K562 (cell line): ENCODE measurements around the gene OBSCN. TPM values are rescaled to one million over a fixed set of nuclear protein-coding genes. Genes with fewer than 3 reads are reported as not detected.

Experiments
- ATAC-seq: fragments of 200-7000 bp; cut with Tn5 transposase; 3 replicates; pipeline ENCODE4 v1.9.1; 2020; ENCODE audit warnings: moderate library complexity
- BruUV-seq: library from RNA; stranded (reverse); fragments of 400-500 nt; replicated peaks from 2 replicates; lab custom pipeline; 2021; lab: Mats Ljungman, UMichigan
- CTCF ChIA-PET: fragments of 300-600 bp; formaldehyde crosslinking; extraction: SDS; loops from one replicate; lab custom pipeline; 2021; ENCODE audit warnings: low intra/inter-chr PET ratio; lab: Yijun Ruan, JAX
- POLR2A ChIA-PET: fragments of 300-600, 350-650 bp; sonication (Branson Sonifier 250); formaldehyde crosslinking; extraction: SDS; loops from one replicate; lab custom pipeline; 2021; ENCODE audit warnings: antibody characterized with exemption, inconsistent platforms; lab: Yijun Ruan, JAX
- DNase-seq, 4 experiments: peaks; one replicate each; pipeline versions ENCODE4 v3.0.0 to v3.0.0-alpha.2; 2011 to 2018; ENCODE audit warnings: low spot score in 3 of 4, mixed read lengths in 3 of 4; ENCODE audit errors: extremely low read depth in 1 of 4
- FAIRE-seq: peaks from 2 replicates; lab custom pipeline; 2011; peaks lifted over from hg19 to GRCh38; lab: Jason Lieb, UNC
- H2AFZ ChIP-seq: 2 replicates; pipeline ENCODE4 v1.6.0; 2011; ENCODE audit warnings: low read depth, low read length, control low read depth, inconsistent platforms
- H3K27ac ChIP-seq: fragments of 200-600 bp; 3 replicates; pipeline ENCODE4 v1.8.0; 2011; ENCODE audit warnings: low read depth, mild to moderate bottlenecking, control low read depth, inconsistent platforms, low read length, moderate library complexity, mixed read lengths; ENCODE audit errors: extremely low read depth
- H3K27me3 ChIP-seq, 2 experiments: fragments of 300-600 bp in 1 of 2; 2 replicates in 1 of 2; 3 replicates in 1 of 2; pipeline versions ENCODE4 v1.6.0 to v1.8.0; 2011; ENCODE audit warnings: inconsistent platforms in 2 of 2, low read length in 2 of 2, mild to moderate bottlenecking in 1 of 2, mixed read lengths in 1 of 2, moderate library complexity in 1 of 2; ENCODE audit not compliant: control insufficient read depth in 2 of 2, insufficient read depth in 2 of 2
- H3K36me3 ChIP-seq: fragments of 300-600 bp; 3 replicates; pipeline ENCODE4 v1.8.0; 2011; ENCODE audit warnings: mild to moderate bottlenecking, low read length, inconsistent platforms; ENCODE audit not compliant: control insufficient read depth, insufficient read depth
- H3K4me1 ChIP-seq, 2 experiments: fragments of 200-600 bp in 1 of 2; replicated peaks in 1 of 2; 2 replicates in 1 of 2; 3 replicates in 1 of 2; pipeline versions ENCODE4 v1.5.1 to v1.8.0; 2011; ENCODE audit warnings: inconsistent platforms in 2 of 2, low read length in 2 of 2, mild to moderate bottlenecking in 1 of 2, mixed read lengths in 1 of 2, moderate library complexity in 1 of 2; ENCODE audit not compliant: control insufficient read depth in 2 of 2, insufficient read depth in 2 of 2
- H3K4me2 ChIP-seq: 2 replicates; pipeline ENCODE4 v1.6.1; 2011; ENCODE audit warnings: low read length, control low read depth, inconsistent platforms, mixed read lengths; ENCODE audit not compliant: insufficient read depth
- H3K4me3 ChIP-seq: fragments of 200-600 bp; sonication (generic), shearing (Covaris generic); 2 replicates; pipeline ENCODE4 v1.5.1; 2016; ENCODE audit warnings: control low read depth, inconsistent platforms
- H3K79me2 ChIP-seq: fragments of 200-600 bp; 3 replicates; pipeline ENCODE4 v1.8.0; 2011; ENCODE audit warnings: low read length, inconsistent platforms; ENCODE audit not compliant: control insufficient read depth, insufficient read depth
- H3K9ac ChIP-seq, 2 experiments: 2 replicates each; pipeline versions ENCODE4 v1.6.0 to v1.6.1; 2011; ENCODE audit warnings: low read depth in 2 of 2, low read length in 2 of 2, control low read depth in 1 of 2, inconsistent platforms in 1 of 2, mild to moderate bottlenecking in 1 of 2, mixed read lengths in 1 of 2; ENCODE audit not compliant: insufficient read depth in 1 of 2
- H3K9me1 ChIP-seq: one replicate; pipeline ENCODE4 v1.6.0; 2011; ENCODE audit warnings: inconsistent platforms, mild to moderate bottlenecking, low read length, moderate library complexity; ENCODE audit not compliant: control insufficient read depth, insufficient read depth
- H3K9me3 ChIP-seq: replicated peaks from 2 replicates; pipeline ENCODE4 v1.5.1; 2011; ENCODE audit warnings: low read depth, low read length, inconsistent platforms; ENCODE audit not compliant: control insufficient read depth, insufficient read depth
- H4K20me1 ChIP-seq: replicated peaks from 2 replicates; pipeline ENCODE4 v1.6.1; 2011; ENCODE audit warnings: low read length, inconsistent platforms, mixed read lengths; ENCODE audit not compliant: control insufficient read depth, insufficient read depth
- HDAC2 ChIP-seq: fragments of 450-650 bp; IDR thresholded peaks from 2 replicates; pipeline ENCODE4 v1.6.1; 2016; ENCODE audit warnings: mild to moderate bottlenecking
- IRF2 ChIP-seq: sonication (generic); formaldehyde crosslinking; IDR thresholded peaks from 2 replicates; pipeline ENCODE4 v1.8.1; 2022; ENCODE audit warnings: mild to moderate bottlenecking, missing genetic modification reagents
- MAFG ChIP-seq: fragments of 450-650 bp; conservative IDR thresholded peaks from 2 replicates; pipeline ENCODE4 v1.6.1; 2016; ENCODE audit warnings: missing genetic modification characterization, missing compliant biosample characterization
- NFATC3 ChIP-seq: fragments of 450-650 bp; IDR thresholded peaks from 2 replicates; pipeline ENCODE4 v1.6.1; 2017; ENCODE audit warnings: mild to moderate bottlenecking
- NR2C2 ChIP-seq, 2 experiments: fragments of 200-800 bp in 1 of 2; sonication (Bioruptor generic) in 1 of 2; sonication (generic) in 1 of 2; formaldehyde crosslinking in 1 of 2; IDR thresholded peaks; 2 replicates each; pipeline versions ENCODE4 v1.6.1 to v1.8.0; 2016 to 2022; ENCODE audit warnings: mild to moderate bottlenecking in 1 of 2, missing compliant biosample characterization in 1 of 2, missing genetic modification characterization in 1 of 2, missing genetic modification reagents in 1 of 2
- NRF1 ChIP-seq, 2 experiments: fragments of 450-650 bp; IDR thresholded peaks in 1 of 2; conservative IDR thresholded peaks in 1 of 2; 2 replicates each; pipeline ENCODE4 v1.6.1; 2014; ENCODE audit warnings: mild to moderate bottlenecking in 2 of 2
- RUNX1 ChIP-seq: sonication (generic); IDR thresholded peaks from 2 replicates; pipeline ENCODE4 v1.6.1; 2016; ENCODE audit warnings: antibody characterized with exemption, low read depth
- SETDB1 ChIP-seq: IDR thresholded peaks from one replicate; pipeline ENCODE4 v1.6.1; 2012; ENCODE audit warnings: low read length, control low read depth, inconsistent platforms
- SIX5 ChIP-seq, 2 experiments: IDR thresholded peaks; 2 replicates each; pipeline ENCODE4 v1.6.1; 2011; ENCODE audit warnings: low read length in 2 of 2, borderline replicate concordance in 1 of 2, low read depth in 1 of 2, mild to moderate bottlenecking in 1 of 2, moderate library complexity in 1 of 2; ENCODE audit not compliant: insufficient read depth in 1 of 2
- SMAD1 ChIP-seq: fragments of 150-350 bp; IDR thresholded peaks from 2 replicates; pipeline ENCODE4 v1.6.1; 2014; ENCODE audit warnings: low read length, low read depth; ENCODE audit not compliant: partially characterized antibody
- TBP ChIP-seq: optimal IDR thresholded peaks from 2 replicates; pipeline ENCODE3; 2011; ENCODE audit warnings: low read depth, low read length, improper control_type of control experiment
- TEAD4 ChIP-seq, 2 experiments: sonication (generic) in 1 of 2; formaldehyde crosslinking in 1 of 2; IDR thresholded peaks; 2 replicates each; pipeline versions ENCODE4 v1.6.1 to v1.8.0; 2012 to 2022; ENCODE audit warnings: borderline replicate concordance in 1 of 2, inconsistent platforms in 1 of 2, low read length in 1 of 2, mild to moderate bottlenecking in 1 of 2, missing genetic modification reagents in 1 of 2
- whole genome bisulfite sequencing: fragments of 100-300 bp; shearing (Covaris generic); methylation state at CpG from one replicate; pipeline ENCODE4 v1.1.6; 2016; ENCODE audit warnings: low coverage, mixed read lengths; ENCODE audit not compliant: insufficient coverage; ENCODE audit errors: missing lambda C conversion rate; 5-methylcytosine and 5-hydroxymethylcytosine counted together
- in situ Hi-C: fragments of 300-500 bp; cut with MboI; formaldehyde crosslinking; loops from 4 replicates; pipeline ENCODE4 v1.15.0; 2018; ENCODE audit warnings: inconsistent platforms, mixed read lengths
- intact Hi-C: fragments of 100-400 bp; cut with micrococcal nuclease; formaldehyde crosslinking; loops from 2 replicates; pipeline ENCODE4 v1.14.2; 2022
- polyA plus RNA-seq, 8 experiments: library from polyadenylated mRNA; depleted of rRNA in 4 of 8; stranded (reverse) in 5 of 8; unstranded in 3 of 8; fragments of >200 nt; fragmentation: Nextera tagmentation in 2 of 8; fragmentation: Illumina TruSeq in 1 of 8; extraction: Ambion mirVana in 2 of 8; extraction: Trizol in 1 of 8; gene quantifications; 2 replicates each; pipeline versions ENCODE4 v1.2.1 to v1.2.3, GENCODE V29; 2011 to 2014; ENCODE audit warnings: inconsistent platforms in 1 of 8, missing spikeins in 1 of 8
- total RNA-seq, 7 experiments: library from RNA; depleted of rRNA in 6 of 7; stranded (reverse); fragments of >200 nt in 6 of 7; fragmentation: Illumina TruSeq in 2 of 7; extraction: Trizol in 2 of 7; gene quantifications; 2 replicates each; pipeline versions ENCODE4 v1.2.1 to v1.2.3, GENCODE V29; 2011 to 2021; ENCODE audit warnings: low replicate concordance in 1 of 7

OBSCN gene
- total and polyA plus RNA-seq, 9 of the 15 experiments (the other 6 are each of a cell fraction or from before 2014, with no cell fraction given) = 0.18 to 19.7 (median 3.6) TPM

GRCh38 chr1:228181645-228182034 is 26.2 kb upstream of the OBSCN start:
- ATAC-seq (no peak), FAIRE-seq (no peak), DNase-seq (no peak)
- no peaks in the 10 kb centered on the region for H3K9me3 ChIP-seq
- in situ Hi-C loops = no loop called here
- no peak overlapping the region for H2AFZ ChIP-seq
- no peak overlapping the region for H3K4me2 ChIP-seq
- H3K4me1 ChIP-seq = peaks cover 19 to 22% of the 10 kb centered on the region in 2 experiments; a peak in 4 of 5 replicates
- no peaks in the 10 kb centered on the region for H3K9me1 ChIP-seq
- H3K36me3 ChIP-seq = no peaks in the 10 kb centered on the region
- H3K27ac ChIP-seq = no peak overlapping the region
- peak overlapping the region in 1 of 2 experiments; percentile 60; a peak in 1 of 4 replicates for H3K9ac ChIP-seq
- intact Hi-C loops = loop anchor here (5.0 kb wide), 1 partner anchor 49 kb away; no protein-coding TSS in a partner anchor
- H3K79me2 ChIP-seq = no peaks in the 10 kb centered on the region
- H3K4me3 ChIP-seq = no peak overlapping the region
- TF ChIP-seq SMAD1 (no peak), NR2C2 (CRISPR knock-in tag; IDR thresholded peaks at IDR 0.05) (no peak), NR2C2 (tag; IDR thresholded peaks at IDR 0.05) (no peak), HDAC2 (no peak), IRF2 (CRISPR knock-in tag) (no peak), TEAD4 (IDR thresholded peaks at IDR 0.05; ENCODE audit: low read length) (no peak), TEAD4 (CRISPR knock-in tag; IDR thresholded peaks at IDR 0.05; ENCODE audit: borderline replicate concordance) (no peak), RUNX1 (no peak), MAFG (tag) (no peak), NFATC3 (no peak), TBP (no peak), NRF1 (conservative IDR thresholded peaks at IDR 0.05 in 1 of 2, IDR thresholded peaks at IDR 0.05 in 1 of 2) (no peak), SETDB1 (no peak), SIX5 (IDR thresholded peaks at IDR 0.05; ENCODE audit: borderline replicate concordance in 1 of 2, insufficient read depth in 1 of 2, low read depth in 1 of 2, low read length in 2 of 2) (no peak)
- TF ChIP-seq, all 486 proteins: peak for 0
- WGBS = 68% methylated on average over 9 of the region's 9 CpGs
- 0 out of 2 replicates have a peak, but pooled peaks cover 4% of the 10 kb centered on the region for H4K20me1 ChIP-seq
- ChIA-PET POLR2A (no interaction called here), CTCF (no interaction called here)
- H3K27me3 ChIP-seq = no peaks in the 10 kb centered on the region
- BruUV-seq = no TSS peak
